ENCODE results near the gene ITPA.

The ITPA gene

DNA sequence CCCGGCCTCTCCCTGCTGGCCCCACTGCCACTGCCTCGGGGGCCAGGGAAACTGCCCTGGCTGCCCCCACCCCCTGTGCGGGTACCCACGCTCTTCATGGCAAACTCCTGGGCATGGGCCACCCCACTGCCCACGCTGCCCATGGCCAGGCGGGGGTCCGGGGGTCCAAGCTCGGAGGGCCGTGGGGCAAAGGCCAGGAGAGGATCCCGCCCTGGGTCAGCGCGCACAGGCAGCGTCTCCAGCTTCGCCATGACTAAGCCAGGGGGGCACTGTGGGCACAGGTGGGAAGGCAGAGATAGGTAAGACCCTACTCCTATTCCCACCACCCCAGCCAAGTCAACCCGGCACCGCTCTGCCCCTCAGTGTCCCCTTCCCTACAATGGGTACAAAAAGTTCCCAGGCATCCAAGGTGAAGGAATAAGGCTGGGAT is 42.4 kb upstream of the ITPA start:
- Histone ChIP-seq H3F3A (ENCODE audit: low read depth) (no peaks in the 10 kb centered on the region), H4K20me1 (ENCODE audit: insufficient read depth, low read length, poor library complexity, severe bottlenecking) (no peaks in the 10 kb centered on the region), H3K4me3 (ENCODE audit: low read length, poor library complexity, severe bottlenecking) (no peak overlapping the region), H3K36me3 (ENCODE audit: insufficient read depth, low read length) (no peaks in the 10 kb centered on the region), H3K9ac (ENCODE audit: low read depth, low read length, poor library complexity, severe bottlenecking) (no peak overlapping the region), H3K9me3 (ENCODE audit: insufficient read depth, low read depth, low read length) (no peaks in the 10 kb centered on the region), H3K4me2 (ENCODE audit: low read depth, low read length, poor library complexity, severe bottlenecking) (no peak overlapping the region), H3K4me1 (ENCODE audit: insufficient read depth, low read length, poor library complexity, severe bottlenecking) (no peaks in the 10 kb centered on the region), H3K9me2 (replicated peaks; ENCODE audit: low read depth, low read length) (no peaks in the 10 kb centered on the region), H3K27me3 (ENCODE audit: insufficient read depth, low read length, poor library complexity, severe bottlenecking) (no peaks in the 10 kb centered on the region), H3K79me2 (ENCODE audit: insufficient read depth, low read length) (no peaks in the 10 kb centered on the region), H2AFZ (ENCODE audit: low read length) (no peak overlapping the region)
- no peak for TF ChIP-seq EZH2phosphoT487 (IDR thresholded peaks at IDR 0.05; ENCODE audit: borderline replicate concordance)
- TF ChIP-seq, protein P1, sequence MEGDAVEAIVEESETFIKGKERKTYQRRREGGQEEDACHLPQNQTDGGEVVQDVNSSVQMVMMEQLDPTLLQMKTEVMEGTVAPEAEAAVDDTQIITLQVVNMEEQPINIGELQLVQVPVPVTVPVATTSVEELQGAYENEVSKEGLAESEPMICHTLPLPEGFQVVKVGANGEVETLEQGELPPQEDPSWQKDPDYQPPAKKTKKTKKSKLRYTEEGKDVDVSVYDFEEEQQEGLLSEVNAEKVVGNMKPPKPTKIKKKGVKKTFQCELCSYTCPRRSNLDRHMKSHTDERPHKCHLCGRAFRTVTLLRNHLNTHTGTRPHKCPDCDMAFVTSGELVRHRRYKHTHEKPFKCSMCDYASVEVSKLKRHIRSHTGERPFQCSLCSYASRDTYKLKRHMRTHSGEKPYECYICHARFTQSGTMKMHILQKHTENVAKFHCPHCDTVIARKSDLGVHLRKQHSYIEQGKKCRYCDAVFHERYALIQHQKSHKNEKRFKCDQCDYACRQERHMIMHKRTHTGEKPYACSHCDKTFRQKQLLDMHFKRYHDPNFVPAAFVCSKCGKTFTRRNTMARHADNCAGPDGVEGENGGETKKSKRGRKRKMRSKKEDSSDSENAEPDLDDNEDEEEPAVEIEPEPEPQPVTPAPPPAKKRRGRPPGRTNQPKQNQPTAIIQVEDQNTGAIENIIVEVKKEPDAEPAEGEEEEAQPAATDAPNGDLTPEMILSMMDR (conservative IDR thresholded peaks at IDR 0.05; ENCODE audit: low read length), result no peak

DNA sequence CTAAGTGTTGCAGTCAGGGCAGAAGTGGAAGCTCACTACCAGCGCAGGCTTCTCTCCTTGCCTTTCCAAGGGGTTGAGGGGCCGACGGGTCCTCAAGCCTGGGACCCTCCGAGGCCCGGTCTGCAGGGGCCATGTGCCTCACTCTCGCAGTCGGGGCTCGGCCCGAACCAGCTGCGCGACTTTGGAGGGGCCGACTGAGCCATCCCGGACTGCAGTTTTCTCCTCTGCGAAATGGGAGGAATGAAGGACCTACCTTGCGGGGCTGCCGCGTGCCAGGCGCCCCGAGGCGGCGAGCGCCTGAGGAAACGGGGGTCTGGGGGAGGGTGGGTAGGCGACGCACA is 41.6 kb upstream of the ITPA start:
- TF ChIP-seq EZH2phosphoT487 (IDR thresholded peaks at IDR 0.05; ENCODE audit: borderline replicate concordance), result no peak
- TF ChIP-seq, protein P1 (conservative IDR thresholded peaks at IDR 0.05; ENCODE audit: low read length), result no peak
- no peaks in the 10 kb centered on the region for H3K36me3 ChIP-seq (ENCODE audit: insufficient read depth, low read length)
- H4K20me1 ChIP-seq (ENCODE audit: insufficient read depth, low read length, poor library complexity, severe bottlenecking), result no peaks in the 10 kb centered on the region
- H3F3A ChIP-seq (ENCODE audit: low read depth), result no peaks in the 10 kb centered on the region
- peaks cover 3% of the 10 kb centered on the region for H3K4me1 ChIP-seq (ENCODE audit: insufficient read depth, low read length, poor library complexity, severe bottlenecking)
- H3K4me2 ChIP-seq (ENCODE audit: low read depth, low read length, poor library complexity, severe bottlenecking), result no peak overlapping the region
- H3K9me3 ChIP-seq (ENCODE audit: insufficient read depth, low read depth, low read length), result no peaks in the 10 kb centered on the region
- no peaks in the 10 kb centered on the region for H3K27me3 ChIP-seq (ENCODE audit: insufficient read depth, low read length, poor library complexity, severe bottlenecking)
- H3K4me3 ChIP-seq (ENCODE audit: low read length, poor library complexity, severe bottlenecking), result no peak overlapping the region
- no peaks in the 10 kb centered on the region for H3K79me2 ChIP-seq (ENCODE audit: insufficient read depth, low read length)
- H3K9ac ChIP-seq (ENCODE audit: low read depth, low read length, poor library complexity, severe bottlenecking), result no peak overlapping the region
- H3K9me2 ChIP-seq (replicated peaks; ENCODE audit: low read depth, low read length), result no peaks in the 10 kb centered on the region
- no peak overlapping the region for H2AFZ ChIP-seq (ENCODE audit: low read length)

DNA sequence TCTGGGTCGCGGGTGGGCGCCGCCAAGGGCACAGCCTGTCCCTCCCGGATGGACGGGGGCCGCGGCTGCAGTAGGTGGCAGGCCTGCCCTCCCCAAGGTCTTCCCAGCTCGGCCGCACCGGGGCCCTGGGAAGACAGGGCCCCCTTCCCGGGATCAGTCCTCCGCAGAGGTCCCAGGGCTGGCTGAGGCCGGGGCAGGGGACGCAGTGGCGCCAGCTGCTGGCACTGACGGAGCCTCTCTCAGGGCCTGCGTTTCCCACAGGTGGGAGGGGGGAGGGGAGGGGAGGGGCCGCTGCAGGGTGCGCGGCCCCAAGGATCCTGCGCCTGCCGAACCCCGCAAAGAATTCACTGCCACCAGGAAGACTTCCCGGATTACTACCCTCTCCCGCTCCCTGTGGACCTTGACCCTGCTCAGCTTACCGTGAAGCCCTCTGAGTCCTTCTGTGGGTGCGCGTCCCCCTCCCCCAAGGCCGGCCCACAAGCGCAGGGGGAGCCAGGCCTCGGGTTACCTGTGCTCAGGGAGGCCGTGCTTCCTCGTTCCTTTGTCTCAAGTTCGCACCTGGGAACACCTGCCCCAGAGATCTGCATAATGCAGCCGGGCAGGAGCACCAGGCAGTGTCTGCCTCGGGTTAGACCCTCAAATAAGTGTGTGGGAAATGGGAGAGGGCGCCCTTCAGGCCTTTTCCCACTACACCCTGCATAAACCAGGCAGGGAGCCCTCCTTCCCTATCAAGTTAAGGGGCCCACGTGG is 41.0 kb upstream of the ITPA start:
- Histone ChIP-seq H4K20me1 (ENCODE audit: insufficient read depth, low read length, poor library complexity, severe bottlenecking) (no peaks in the 10 kb centered on the region), H3K27me3 (ENCODE audit: insufficient read depth, low read length, poor library complexity, severe bottlenecking) (no peaks in the 10 kb centered on the region), H2AFZ (ENCODE audit: low read length) (no peak overlapping the region), H3K9me2 (replicated peaks; ENCODE audit: low read depth, low read length) (no peaks in the 10 kb centered on the region), H3K9me3 (ENCODE audit: insufficient read depth, low read depth, low read length) (no peaks in the 10 kb centered on the region), H3K4me2 (ENCODE audit: low read depth, low read length, poor library complexity, severe bottlenecking) (no peak overlapping the region), H3K4me3 (ENCODE audit: low read length, poor library complexity, severe bottlenecking) (no peak overlapping the region), H3F3A (ENCODE audit: low read depth) (no peaks in the 10 kb centered on the region), H3K4me1 (ENCODE audit: insufficient read depth, low read length, poor library complexity, severe bottlenecking) (peaks cover 4% of the 10 kb centered on the region), H3K36me3 (ENCODE audit: insufficient read depth, low read length) (no peaks in the 10 kb centered on the region), H3K79me2 (ENCODE audit: insufficient read depth, low read length) (no peaks in the 10 kb centered on the region), H3K9ac (ENCODE audit: low read depth, low read length, poor library complexity, severe bottlenecking) (no peak overlapping the region)
- TF ChIP-seq, protein P1 (conservative IDR thresholded peaks at IDR 0.05; ENCODE audit: low read length), result no peak
- no peak for TF ChIP-seq EZH2phosphoT487 (IDR thresholded peaks at IDR 0.05; ENCODE audit: borderline replicate concordance)

Data from Loucy (cell line).